GM23248 (cell line): ENCODE measurements around the gene ACER1. TPM values are rescaled to one million over a fixed set of nuclear protein-coding genes. Genes with fewer than 3 reads are reported as not detected.
A peak's percentile ranks its signal among the peaks of the same experiment; 100 is the strongest.

ENCODE experiments used
- DNase-seq: peaks from one replicate; pipeline ENCODE4 v3.0.0-alpha.2; 2015
- H2AFZ ChIP-seq: fragments of 200-600 bp; sonication (generic); 2 replicates; pipeline ENCODE4 v1.6.1; 2016; ENCODE audit warnings: antibody characterized with exemption
- H3F3A ChIP-seq: fragments of 200-600 bp; sonication (generic); 2 replicates; pipeline ENCODE4 v1.6.1; 2016; ENCODE audit warnings: mild to moderate bottlenecking, antibody characterized with exemption, mixed run types; ENCODE audit not compliant: insufficient read depth
- H3K27ac ChIP-seq: fragments of 200-600 bp; sonication (generic); 2 replicates; pipeline ENCODE4 v1.5.1; 2016; ENCODE audit warnings: mild to moderate bottlenecking
- H3K27me3 ChIP-seq: fragments of 200-600 bp; sonication (generic); replicated peaks from 2 replicates; pipeline ENCODE4 v1.6.1; 2016; ENCODE audit warnings: mild to moderate bottlenecking; ENCODE audit not compliant: insufficient read depth
- H3K36me3 ChIP-seq: fragments of 200-600 bp; sonication (generic); 2 replicates; pipeline ENCODE4 v1.6.1; 2016; ENCODE audit warnings: low read depth, mild to moderate bottlenecking
- H3K4me1 ChIP-seq: fragments of 200-600 bp; sonication (generic); 2 replicates; pipeline ENCODE4 v1.6.1; 2016; ENCODE audit warnings: mild to moderate bottlenecking; ENCODE audit not compliant: insufficient read depth
- H3K4me2 ChIP-seq: fragments of 200-600 bp; sonication (generic); one replicate; pipeline ENCODE4 v1.6.1; 2016; ENCODE audit warnings: mild to moderate bottlenecking; ENCODE audit not compliant: unreplicated experiment
- H3K4me3 ChIP-seq: fragments of 200-600 bp; sonication (generic); 2 replicates; pipeline ENCODE4 v1.5.1; 2016; ENCODE audit warnings: mild to moderate bottlenecking
- H3K79me2 ChIP-seq: fragments of 200-600 bp; sonication (generic); 2 replicates; pipeline ENCODE4 v1.6.1; 2016; ENCODE audit warnings: mild to moderate bottlenecking; ENCODE audit not compliant: insufficient read depth
- H3K9ac ChIP-seq: fragments of 200-600 bp; sonication (generic); 2 replicates; pipeline ENCODE4 v1.6.1; 2016; ENCODE audit warnings: mild to moderate bottlenecking
- H3K9me2 ChIP-seq: fragments of 200-600 bp; sonication (generic); 2 replicates; pipeline ENCODE4 v1.6.1; 2016; ENCODE audit warnings: mixed run types, mild to moderate bottlenecking, moderate library complexity; ENCODE audit not compliant: insufficient read depth
- H3K9me3 ChIP-seq: fragments of 200-600 bp; sonication (generic); one replicate; pipeline ENCODE4 v1.6.1; 2017; ENCODE audit warnings: low read depth
- H4K20me1 ChIP-seq: fragments of 200-600 bp; sonication (generic); 2 replicates; pipeline ENCODE4 v1.6.0; 2016; ENCODE audit not compliant: insufficient read depth
- EZH2 ChIP-seq: fragments of 200-600 bp; sonication (generic); IDR thresholded peaks from 2 replicates; pipeline ENCODE4 v1.6.1; 2018; ENCODE audit warnings: antibody characterized with exemption, mild to moderate bottlenecking; ENCODE audit not compliant: insufficient read depth, poor library complexity, severe bottlenecking
- EZH2phosphoT487 ChIP-seq: fragments of 200-600 bp; sonication (generic); IDR thresholded peaks from 2 replicates; pipeline ENCODE4 v1.6.1; 2018; ENCODE audit warnings: antibody characterized with exemption, moderate library complexity, mild to moderate bottlenecking, low read depth; ENCODE audit not compliant: insufficient read depth
- WGBS, 2 experiments: methylation state at CpG; one replicate each; pipeline ENCODE4 v1.1.6; 2015 to 2017; ENCODE audit warnings: low lambda C conversion rate in 2 of 2, low coverage in 1 of 2; ENCODE audit errors: missing lambda C conversion rate in 2 of 2; 5-methylcytosine and 5-hydroxymethylcytosine counted together
- in situ Hi-C: fragments of 300-500 bp; cut with MboI; formaldehyde crosslinking; loops from 2 replicates; pipeline ENCODE4 v1.15.0; 2020
- polyA plus RNA-seq: library from polyadenylated mRNA; unstranded; fragments of >200 nt; fragmentation: Nextera tagmentation; extraction: Ambion mirVana; gene quantifications from 2 replicates; pipeline ENCODE4 v1.2.1, GENCODE V29; 2016
- total RNA-seq: library from RNA; depleted of rRNA; stranded (reverse); fragments of >200 nt; shearing (Covaris generic); gene quantifications from 2 replicates; pipeline ENCODE4 v1.2.3, GENCODE V29; 2014

Gene ACER1
- total and polyA plus RNA-seq, 2 experiments from 2014 or later, result 0.16 to 0.22 TPM

GRCh38 chr19:6276447-6276846, 57.0 kb downstream of the ACER1 start:
- Histone ChIP-seq H3K4me1 (peaks cover 67% of the 10 kb centered on the region), H3K36me3 (no peaks in the 10 kb centered on the region), H3F3A (peaks cover 51% of the 10 kb centered on the region), H3K27ac (peak overlapping the region; percentile 97), H3K27me3 (no peaks in the 10 kb centered on the region), H2AFZ (no peak overlapping the region), H3K4me3 (peak overlapping the region; percentile 94), H3K9me3 (no peaks in the 10 kb centered on the region), H4K20me1 (no peaks in the 10 kb centered on the region), H3K4me2 (peak overlapping the region; percentile 83), H3K9me2 (no peaks in the 10 kb centered on the region), H3K9ac (peak overlapping the region; percentile 98), H3K79me2 (peaks cover 66% of the 10 kb centered on the region)
- 7 to 10% methylated on average over 12 of the region's 12 CpGs for WGBS, 2 experiments
- in situ Hi-C loops, result no loop called here
- peak; percentile 85 for DNase-seq
- TF ChIP-seq EZH2phosphoT487 (no peak), EZH2 (no peak)

- H3K9ac ChIP-seq, result peak overlapping the region; percentile 82
- no peaks in the 10 kb centered on the region for H3K9me3 ChIP-seq
- no peak overlapping the region for H2AFZ ChIP-seq
- H3K27me3 ChIP-seq, result no peaks in the 10 kb centered on the region
- in situ Hi-C loops, result no loop called here
- H3K79me2 ChIP-seq, result peaks cover 78% of the 10 kb centered on the region
- peak overlapping the region; percentile 73 for H3K4me2 ChIP-seq
- no peak overlapping the region for H3K4me3 ChIP-seq
- H3F3A ChIP-seq, result peaks cover 51% of the 10 kb centered on the region
- no peaks in the 10 kb centered on the region for H3K36me3 ChIP-seq
- peak overlapping the region; percentile 97 for H3K27ac ChIP-seq
- TF ChIP-seq EZH2 (no peak), EZH2phosphoT487 (no peak)
- peaks cover 79% of the 10 kb centered on the region for H3K4me1 ChIP-seq
- no peak for DNase-seq
- no peaks in the 10 kb centered on the region for H3K9me2 ChIP-seq
- H4K20me1 ChIP-seq, result no peaks in the 10 kb centered on the region
- 58 to 61% methylated on average over 18 of the region's 18 CpGs for WGBS, 2 experiments
Observed at GRCh38 chr19:6275170-6275744, 58.2 kb downstream of the ACER1 start.

GRCh38 chr19:6274756-6275155, 58.7 kb downstream of the ACER1 start:
- Histone ChIP-seq H3K27me3 (no peaks in the 10 kb centered on the region), H3K4me2 (peak overlapping the region; percentile 73), H3K36me3 (no peaks in the 10 kb centered on the region), H4K20me1 (no peaks in the 10 kb centered on the region), H3K9me2 (no peaks in the 10 kb centered on the region), H3K27ac (peak overlapping the region; percentile 97), H3K79me2 (peaks cover 83% of the 10 kb centered on the region), H3F3A (peaks cover 51% of the 10 kb centered on the region), H3K9me3 (no peaks in the 10 kb centered on the region), H3K4me3 (peak overlapping the region; percentile 51), H2AFZ (no peak overlapping the region), H3K9ac (peak overlapping the region; percentile 82), H3K4me1 (peaks cover 79% of the 10 kb centered on the region)
- WGBS, 2 experiments, result 18 to 19% methylated on average over 14 to 15 of the region's 15 CpGs
- DNase-seq, result peak; percentile 38
- in situ Hi-C loops, result no loop called here
- TF ChIP-seq EZH2 (no peak), EZH2phosphoT487 (no peak)

- in situ Hi-C loops, result no loop called here
- Histone ChIP-seq H3K9ac (peak overlapping the region; percentile 82), H3K27me3 (no peaks in the 10 kb centered on the region)
Observed at GRCh38 chr19:6273701-6274601, 59.5 kb downstream of the ACER1 start.

More at GRCh38 chr19:6273701-6274601, 59.5 kb downstream of the ACER1 start:
- TF ChIP-seq EZH2phosphoT487 (0 out of 2 replicates have a peak, but pooled peaks have one; percentile 57), EZH2 (no peak)
- no peaks in the 10 kb centered on the region for H3K9me2 ChIP-seq
- H3K27ac ChIP-seq, result peak overlapping the region; percentile 97
- H3K4me3 ChIP-seq, result peak overlapping the region; percentile 51
- no peaks in the 10 kb centered on the region for H3K9me3 ChIP-seq
- H3K4me2 ChIP-seq, result peak overlapping the region; percentile 87
- H3K4me1 ChIP-seq, result peaks cover 79% of the 10 kb centered on the region
- 1 to 2% methylated on average over 30 of the region's 30 CpGs for WGBS, 2 experiments
- no peaks in the 10 kb centered on the region for H3K36me3 ChIP-seq
- no peak overlapping the region for H2AFZ ChIP-seq
- peaks cover 86% of the 10 kb centered on the region for H3K79me2 ChIP-seq
- DNase-seq, result peak; percentile 99
- peaks cover 51% of the 10 kb centered on the region for H3F3A ChIP-seq
- no peaks in the 10 kb centered on the region for H4K20me1 ChIP-seq
